GM18907 (cell line): ENCODE data around the gene NT5C1B.

Source experiments
- ATAC-seq: cut with Tn5 transposase; IDR thresholded peaks from one replicate; pipeline ENCODE4 v1.9.1; 2021; ENCODE audit warnings: mild to moderate bottlenecking, moderate library complexity; ENCODE audit not compliant: unreplicated experiment

The NT5C1B gene

DNA sequence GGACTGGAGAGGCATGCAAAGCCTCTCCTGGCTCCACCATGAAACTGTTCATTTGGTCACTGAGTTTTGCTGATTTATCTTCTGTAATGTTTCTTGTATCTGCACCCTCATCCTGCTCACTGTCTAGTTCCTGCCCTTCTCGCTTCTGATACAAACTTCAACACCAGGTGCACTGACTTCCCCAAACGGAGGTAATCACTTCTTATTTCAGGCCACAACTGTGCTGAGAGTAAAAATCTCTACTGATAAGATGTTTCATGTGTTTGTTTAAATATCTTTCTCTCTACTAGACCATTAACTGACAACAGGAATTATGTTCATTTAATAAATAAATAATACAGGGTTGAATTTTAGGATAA, 10.9 kb upstream of the NT5C1B start:
- no peak for ATAC-seq

DNA sequence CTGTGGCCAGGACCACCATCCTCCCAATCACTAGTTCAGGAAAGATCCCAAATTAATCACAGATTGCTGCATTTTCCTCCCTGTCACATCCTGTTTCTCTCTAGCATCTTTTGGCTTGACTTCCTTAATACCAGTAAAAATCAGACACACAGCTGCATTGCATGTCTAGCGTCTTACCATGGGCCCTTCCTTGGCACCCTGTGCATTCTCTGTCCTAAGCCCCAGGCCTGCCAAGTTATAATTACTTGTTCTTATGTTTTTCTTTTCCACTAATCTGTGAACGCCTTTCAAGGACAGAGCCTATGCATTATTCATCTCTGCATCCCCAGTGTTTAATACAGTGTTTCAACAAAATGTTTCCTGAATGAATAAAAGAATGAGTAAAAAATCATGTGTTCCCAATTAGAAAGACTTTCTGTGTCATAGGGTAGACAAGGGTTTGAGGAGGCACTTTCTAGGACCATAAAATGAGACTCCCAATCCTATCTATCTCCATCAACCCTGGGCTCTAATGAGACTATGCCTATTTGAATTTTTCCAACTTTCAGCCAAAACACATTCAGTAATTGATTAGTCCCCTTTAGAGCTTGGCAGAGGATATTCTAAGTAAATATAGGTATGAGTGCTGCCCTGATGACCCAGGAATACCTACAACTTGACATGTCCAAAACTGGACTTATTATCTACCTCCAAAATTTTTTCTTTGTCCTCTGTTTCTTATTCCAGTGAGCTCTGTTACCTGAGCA, 10.3 kb upstream of the NT5C1B start:
- no peak for ATAC-seq

DNA sequence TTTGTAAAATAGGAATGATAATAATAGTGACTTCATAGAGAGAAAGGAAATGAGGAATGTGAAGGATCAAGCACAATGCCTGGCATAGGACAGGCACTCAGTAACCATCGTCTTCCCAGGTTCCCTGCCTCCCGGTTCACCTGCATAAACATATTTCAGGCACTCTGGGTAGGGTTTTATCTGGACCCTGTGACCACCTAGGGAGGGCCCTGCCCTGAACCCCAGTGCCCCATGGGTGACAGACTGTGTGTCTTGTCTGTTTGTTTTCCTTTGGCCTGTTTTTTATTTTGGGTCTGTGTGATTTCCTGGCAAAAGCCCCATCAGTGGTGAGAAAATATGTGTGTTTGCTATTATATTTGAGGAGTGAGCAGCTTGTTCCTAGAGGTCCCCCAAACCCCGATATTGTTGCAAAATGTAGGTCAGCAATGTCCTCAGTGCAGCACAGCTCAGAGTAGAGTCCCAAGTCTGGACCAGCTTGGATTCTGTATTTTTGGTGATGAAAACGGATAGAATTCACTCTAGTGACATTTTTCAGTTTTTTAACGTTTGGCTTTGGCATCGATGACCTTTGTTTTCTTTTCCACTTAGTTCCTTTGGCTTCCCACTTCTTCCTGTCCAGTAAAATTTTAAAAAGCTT, 9.6 kb upstream of the NT5C1B start:
- no peak for ATAC-seq

DNA sequence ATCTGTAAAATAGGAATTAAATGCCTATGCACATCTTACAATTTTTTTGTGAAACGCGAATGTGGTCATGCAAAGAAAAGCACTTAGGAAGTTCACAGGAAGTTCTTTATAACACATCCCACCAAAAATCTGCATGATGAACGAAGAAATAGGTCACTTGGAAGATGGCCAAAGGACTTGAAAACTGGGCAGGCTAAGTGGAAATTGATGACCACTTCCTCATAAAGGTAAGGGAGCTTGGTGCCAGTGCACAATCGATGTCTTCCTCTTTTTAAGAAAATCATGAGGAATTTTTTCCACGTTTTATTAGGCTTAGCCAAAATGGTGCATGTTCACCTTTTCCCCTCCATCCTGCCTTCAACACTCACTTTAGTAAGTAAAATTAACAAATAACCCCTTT, 8.2 kb upstream of the NT5C1B start:
- no peak for ATAC-seq

DNA sequence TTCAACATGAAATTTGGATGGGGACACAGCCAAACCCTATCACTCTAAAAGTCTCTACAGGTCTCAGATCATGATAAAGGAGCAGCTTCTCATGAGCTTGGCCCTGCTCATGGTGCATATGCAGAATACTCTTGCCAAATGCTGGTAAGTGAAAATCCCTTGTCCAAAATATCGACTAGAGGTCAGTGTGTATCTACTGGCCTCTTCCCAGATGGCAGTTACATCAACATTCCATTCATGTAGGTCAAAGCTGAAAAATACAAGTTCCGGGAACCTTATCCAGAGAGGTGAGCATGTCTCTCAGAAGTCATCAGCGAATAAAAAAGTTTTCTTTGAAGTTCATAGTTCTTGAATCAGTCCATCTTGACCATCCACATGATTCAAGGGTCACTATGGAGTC, 7.6 kb upstream of the NT5C1B start:
- no peak for ATAC-seq

DNA sequence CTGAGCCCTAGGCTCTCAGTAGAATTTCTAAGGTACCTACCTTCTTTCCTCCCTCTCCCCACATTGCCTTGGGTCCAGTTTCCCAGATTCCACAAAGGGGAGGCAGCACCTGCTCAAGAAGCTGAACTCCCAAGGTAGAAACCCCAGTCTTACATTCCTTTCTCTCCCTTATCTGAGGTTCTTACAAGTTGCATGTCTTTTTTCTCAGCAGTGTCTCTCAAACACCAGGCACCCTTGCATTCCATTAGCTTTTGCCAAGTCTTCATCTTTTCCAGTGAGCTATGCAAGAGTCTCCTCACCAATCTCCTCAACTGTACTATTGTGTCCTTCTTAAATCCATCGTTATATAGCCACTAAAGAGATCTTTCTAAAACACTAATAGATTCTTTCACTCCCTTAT, 4.1 kb upstream of the NT5C1B start:
- ATAC-seq: no peak

DNA sequence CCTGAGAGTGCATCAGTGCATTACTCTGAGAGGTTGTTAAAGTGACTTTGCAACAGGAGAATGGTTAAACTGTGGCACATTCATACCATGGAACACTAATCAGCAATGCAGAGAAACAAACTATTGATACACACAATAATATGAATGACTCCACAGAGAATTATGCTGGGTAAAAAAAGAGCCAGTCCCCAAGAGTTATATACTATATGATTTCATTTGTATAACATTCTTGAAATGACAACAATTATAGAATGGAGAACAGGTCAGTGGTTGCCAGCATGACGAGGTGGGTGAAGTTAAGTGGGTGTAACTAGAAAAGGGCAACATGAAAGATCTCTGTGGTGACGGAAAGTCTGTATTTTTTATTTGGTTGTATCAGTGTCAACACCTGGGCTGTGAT, 3.0 kb upstream of the NT5C1B start:
- ATAC-seq: no peak

DNA sequence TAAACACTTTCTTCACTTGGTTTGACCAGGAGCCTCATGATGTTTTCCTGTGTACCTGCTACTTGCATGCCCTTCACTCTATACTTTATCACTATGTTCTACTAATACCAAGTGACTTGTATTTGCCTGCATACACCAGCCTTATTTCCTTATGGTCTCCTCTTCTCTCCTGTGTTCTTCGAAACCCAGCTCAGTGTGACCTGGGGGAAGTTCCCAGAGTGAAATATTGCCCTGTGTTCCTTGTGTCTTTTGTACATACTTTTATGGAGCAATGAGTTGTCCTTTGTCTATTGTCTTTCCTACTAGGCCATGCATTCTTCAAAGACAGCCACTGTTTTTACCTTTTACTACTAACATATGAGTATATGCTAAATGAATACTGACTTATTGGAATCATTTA, 567 bp downstream of the NT5C1B start:
- ATAC-seq: no peak

DNA sequence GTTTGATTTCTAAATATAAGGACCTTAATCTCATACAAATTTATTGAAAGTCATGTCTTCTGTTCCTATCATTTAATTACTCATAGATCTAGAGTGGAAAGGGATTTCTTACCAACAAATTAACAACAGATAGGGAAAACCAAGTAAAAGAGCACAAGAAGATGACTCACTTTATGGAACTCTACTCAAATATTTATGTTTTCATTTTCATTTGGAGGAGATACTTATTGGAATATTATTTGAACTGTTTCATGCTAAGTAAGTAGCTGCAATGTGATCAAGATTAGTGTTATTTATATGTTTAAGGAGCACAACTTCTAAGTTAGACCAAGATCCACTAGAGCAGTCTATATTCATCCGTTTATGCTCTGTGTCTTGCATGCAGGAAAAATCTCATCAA, 1.3 kb downstream of the NT5C1B start:
- no peak for ATAC-seq

DNA sequence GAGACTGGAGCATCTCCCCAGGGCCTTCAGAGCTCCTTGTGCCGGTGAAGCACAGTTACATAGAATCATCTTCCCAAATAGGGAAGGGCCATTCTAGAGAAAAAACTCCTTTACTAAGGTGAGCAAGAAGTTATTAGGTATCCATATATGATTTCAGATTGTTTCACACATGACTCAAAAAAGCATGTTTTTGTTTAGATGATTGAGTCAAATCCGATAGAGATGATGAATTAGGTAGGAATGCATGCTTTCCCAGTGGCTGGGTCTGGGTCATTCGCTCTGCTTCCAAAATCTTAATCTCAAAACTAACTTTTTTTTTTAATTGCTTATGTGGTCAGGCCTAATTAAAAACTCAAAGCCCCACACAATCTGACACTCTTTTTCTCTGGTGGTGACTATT, 3.8 kb downstream of the NT5C1B start:
- no peak for ATAC-seq

DNA sequence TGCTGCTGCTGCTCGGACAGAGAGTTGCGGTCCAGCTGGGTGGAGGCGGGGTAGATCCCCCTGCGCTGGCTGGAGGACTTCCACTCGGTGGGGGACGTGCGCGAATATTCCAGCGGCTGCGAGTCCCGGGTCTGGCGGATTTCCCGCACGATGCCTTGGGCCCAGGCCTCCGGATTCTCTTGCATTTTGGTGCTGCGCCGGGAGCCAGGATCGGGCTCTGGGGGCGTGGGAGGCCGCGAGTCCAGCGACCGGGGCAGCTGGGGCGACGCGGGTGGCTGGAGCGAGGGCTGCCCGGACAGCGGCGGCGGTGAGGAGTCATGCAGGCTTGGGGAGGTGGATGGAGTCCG, 4.8 kb downstream of the NT5C1B start:
- no peak for ATAC-seq

DNA sequence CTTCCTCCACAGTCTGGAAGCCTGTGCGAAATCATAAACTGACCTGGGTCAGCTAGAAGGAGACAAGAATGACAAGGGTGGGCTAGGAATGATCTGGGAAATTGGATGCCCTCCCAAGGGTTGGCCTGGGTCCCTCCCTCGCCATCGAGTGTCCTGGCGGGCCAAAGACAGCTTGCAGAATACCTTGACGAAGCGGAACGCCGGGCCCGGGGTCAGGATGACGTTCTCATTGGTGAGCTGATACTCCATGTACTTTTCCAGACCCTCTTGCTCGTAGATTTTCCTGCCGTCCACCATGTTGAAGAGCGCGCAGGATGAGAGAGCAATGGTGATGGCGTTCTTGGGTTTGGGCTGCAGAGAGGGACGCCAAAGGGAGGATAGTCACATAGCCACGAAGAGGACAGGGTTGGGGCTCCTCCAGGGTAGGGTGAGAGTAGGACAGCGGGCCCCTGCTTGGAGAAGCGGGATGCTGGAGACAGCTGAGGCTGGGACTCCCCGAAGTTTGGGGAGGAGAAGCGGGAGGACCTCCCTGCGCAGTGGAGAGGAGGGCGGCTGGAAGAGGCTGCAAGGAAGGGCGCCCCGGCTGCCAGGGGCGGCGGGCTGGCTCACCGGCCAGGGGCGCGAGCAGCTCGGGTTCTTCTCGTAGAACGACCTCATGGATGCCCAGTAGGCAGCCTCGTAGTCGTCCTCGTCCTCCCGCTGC, 5.3 kb downstream of the NT5C1B start:
- ATAC-seq: no peak

DNA sequence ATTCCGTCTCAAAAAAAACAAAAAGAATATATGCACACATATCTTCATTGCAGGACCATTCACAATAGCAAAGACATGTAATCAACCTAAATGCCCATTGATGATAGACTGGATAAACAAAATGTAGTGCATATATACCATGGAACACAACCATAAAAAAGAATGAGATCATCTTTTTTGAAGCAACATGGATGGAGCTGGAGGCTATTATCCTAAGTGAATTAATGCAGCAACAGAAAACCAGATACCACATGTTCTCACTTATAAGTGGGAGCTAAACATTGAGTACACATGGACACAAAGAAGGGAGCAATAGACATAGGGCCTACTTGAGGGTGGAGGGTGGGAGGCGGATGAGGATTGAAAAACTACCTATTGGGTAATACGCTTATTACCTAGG, 8.8 kb downstream of the NT5C1B start:
- no peak for ATAC-seq

DNA sequence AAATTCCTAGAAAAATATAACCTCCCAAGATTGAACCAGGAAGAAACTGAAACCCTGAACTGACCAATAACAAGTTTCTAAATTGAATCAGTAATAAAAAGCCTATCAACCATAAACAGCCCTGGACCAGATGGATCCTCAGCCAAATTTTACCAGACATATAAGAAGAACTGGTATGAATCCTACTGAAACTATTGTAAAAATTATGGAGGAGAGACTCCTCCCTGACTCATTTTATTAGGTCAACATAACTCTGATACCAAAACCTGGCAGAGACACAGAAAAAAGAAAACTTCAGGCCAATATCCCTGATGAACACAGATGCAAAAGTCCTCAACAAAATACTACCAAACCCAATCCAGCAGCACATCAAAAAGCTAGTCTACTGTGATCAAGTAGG, 11.3 kb downstream of the NT5C1B start:
- ATAC-seq: no peak

DNA sequence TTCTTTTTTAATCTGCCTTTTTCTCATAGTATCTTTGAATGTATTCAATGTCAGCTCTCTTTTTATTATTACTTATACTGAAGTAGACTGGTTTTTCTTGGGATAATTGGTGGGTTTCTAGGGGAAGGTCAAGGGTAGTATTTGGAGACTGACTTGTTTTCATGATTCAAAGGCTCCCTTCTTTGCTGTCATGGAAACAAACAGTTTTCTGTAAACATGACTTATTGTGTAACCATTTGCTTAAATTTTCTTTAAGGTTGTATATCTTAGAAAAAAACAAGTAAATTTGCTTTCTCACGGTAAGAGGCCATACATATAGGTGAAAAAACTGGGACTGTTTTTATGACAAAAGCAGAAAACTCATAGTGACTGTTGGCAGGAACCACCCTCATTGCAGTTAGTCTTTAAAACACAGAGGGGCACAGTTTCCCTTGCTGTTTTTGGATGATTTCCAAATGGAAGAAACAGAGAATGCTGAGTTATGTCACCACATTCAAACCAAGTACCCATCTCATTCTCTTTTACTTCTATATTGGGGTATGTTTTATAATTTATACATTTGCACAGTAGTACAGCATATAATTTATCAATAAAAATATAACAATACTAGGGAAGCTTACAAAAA, 23.1 kb downstream of the NT5C1B start:
- no peak for ATAC-seq

DNA sequence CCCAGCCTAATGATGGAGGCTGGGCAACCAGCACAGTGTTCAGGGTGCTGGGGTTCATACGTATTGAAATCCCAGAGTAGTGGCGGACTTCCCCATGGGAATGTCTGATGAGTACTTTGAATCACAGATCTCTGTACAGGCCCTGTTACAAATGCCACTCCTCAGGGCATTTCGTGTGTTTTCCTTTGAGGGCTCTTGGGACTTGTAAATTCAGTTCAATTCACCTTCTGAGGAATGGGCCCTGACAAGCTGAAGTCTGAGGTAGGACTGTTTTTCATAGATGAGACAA, 28.6 kb downstream of the NT5C1B start:
- ATAC-seq: no peak

DNA sequence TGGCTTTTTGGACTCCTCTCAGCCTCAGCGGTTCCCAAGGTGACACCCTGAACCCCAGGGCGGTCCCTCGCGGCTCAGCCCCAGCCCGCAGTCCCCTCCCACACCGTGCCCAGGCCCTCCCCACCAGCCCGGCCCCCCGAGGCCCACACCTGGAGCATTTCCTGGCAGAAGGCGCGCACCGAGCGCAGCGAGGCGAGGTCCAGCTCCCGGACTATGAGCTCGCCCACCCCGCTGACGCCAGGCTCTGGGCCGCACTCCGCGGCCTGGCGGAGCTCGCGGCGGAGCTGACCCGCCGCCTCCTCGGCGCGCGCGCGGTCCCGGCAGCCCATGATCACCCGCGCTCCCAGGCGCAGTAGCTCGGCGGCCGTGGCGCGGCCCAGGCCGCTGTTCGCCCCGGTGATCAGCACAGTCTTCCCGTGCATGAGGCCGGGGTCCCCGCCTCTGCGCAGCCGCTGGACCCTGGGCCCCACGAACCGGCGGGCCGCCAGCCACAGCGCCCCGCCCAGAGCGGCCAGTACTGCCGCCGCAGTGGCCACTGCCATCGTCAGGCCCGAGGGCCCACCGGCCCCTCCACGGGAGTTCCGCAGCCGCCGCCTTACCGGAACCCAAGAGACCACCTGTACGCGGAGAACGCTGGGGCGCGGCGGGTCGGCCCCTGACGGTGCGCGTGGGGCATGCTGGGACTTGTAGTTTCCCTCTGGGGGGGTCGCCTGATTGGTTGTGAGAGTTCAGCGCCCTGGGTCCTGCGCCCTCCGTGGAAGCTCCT, 29.2 kb downstream of the NT5C1B start, which contains the start of gene RDH14:
TSS of gene RDH14 (minus strand) at position 623 of the 766 bp plus-strand sequence. CDS start at position 542, 81 bp downstream.
- ATAC-seq: peak; percentile 97

DNA sequence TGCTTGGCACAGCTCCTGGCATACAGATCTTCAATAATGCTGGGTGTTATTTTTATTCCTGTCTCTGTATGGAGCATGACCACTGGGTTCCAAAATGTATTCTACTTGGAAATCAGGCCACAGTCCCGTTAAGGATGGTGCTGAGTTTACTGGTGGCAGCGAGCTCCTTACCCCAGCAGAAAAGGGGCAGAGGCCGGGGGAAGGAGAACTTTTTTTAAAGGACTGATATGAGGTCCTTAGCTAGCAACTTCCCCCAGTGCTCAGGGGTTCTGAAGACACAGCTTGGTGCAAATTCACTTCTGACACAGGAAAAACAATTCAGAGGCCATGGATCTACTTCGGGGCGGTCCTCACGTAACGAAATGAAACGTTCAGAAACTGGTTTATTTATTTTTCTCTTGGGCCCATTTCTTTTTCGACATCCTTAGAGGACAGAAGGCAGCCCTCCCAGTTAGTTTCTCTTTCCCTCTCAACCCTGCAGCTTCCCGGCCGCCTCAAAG, 29.8 kb downstream of the NT5C1B start:
- ATAC-seq: no peak

DNA sequence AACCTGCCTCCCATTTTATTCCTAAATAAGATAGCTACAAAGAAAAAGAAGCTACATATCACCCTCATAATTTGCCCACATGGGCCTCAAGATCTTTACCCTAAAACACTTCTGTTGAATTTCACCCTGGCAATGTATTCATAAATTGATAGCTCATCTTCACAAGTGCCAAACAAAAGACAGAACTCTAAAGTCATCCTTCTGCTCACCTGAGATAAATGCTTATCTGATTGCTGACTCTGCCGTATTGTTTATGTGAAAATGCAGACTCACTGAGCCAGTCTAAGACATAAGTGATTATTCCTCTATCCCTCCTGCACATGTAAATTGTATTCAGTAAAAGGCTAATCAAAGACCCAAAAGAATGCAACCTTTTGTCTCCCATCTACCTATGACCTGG, 30.9 kb downstream of the NT5C1B start:
- ATAC-seq: no peak

DNA sequence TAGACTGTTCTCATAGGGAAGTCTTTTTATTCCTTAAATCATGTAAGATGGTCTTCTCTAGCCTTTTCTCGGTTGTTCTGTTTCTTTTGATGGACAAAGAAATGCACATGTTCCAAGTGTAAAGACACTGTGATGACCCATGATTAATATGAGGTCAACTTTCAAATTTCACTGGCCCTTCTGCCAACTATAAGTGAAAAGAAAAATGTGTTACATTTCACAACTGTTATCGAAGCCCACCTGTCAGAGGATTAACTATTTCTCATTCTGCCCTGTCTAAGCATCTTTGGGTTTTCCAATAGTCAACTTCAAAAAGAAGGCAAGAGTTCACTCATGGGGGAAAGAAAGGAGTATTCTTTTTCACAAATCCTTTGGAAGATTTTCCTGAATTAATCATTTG, 32.2 kb downstream of the NT5C1B start:
- no peak for ATAC-seq
